T-helper 2 cell treated with Interferon-gamma antibody and Interleukin-4, amounts not matched to agents 5 μg/mL and 100 μg/mL, for 36 hours (primary cell): ENCODE results near the gene ZNF497.
"Not testable (repeated sequence)": the region's sequence is repeated elsewhere in the genome, so short reads cannot be mapped to it uniquely, and the experiment has no call there.

Source experiments
- DNase-seq: peaks from one replicate; pipeline ENCODE4 v3.0.0; 2021; ENCODE audit warnings: low spot score
- H3K27ac Mint-ChIP-seq: one replicate; pipeline ENCODE4 v1.8.0; 2021; ENCODE audit warnings: mild to moderate bottlenecking, mixed read lengths
- H3K27me3 Mint-ChIP-seq: one replicate; pipeline ENCODE4 v1.8.0; 2021; ENCODE audit warnings: low read depth, mixed read lengths
- H3K36me3 Mint-ChIP-seq: one replicate; pipeline ENCODE4 v1.8.0; 2021; ENCODE audit warnings: low read depth, mixed read lengths
- H3K4me1 Mint-ChIP-seq: one replicate; pipeline ENCODE4 v1.8.0; 2021; ENCODE audit warnings: low read depth, mixed read lengths
- H3K4me3 Mint-ChIP-seq: one replicate; pipeline ENCODE4 v1.8.0; 2022; ENCODE audit warnings: mild to moderate bottlenecking, moderate library complexity, mixed read lengths
- H3K9me3 Mint-ChIP-seq: one replicate; pipeline ENCODE4 v1.8.0; 2021; ENCODE audit warnings: mixed read lengths

The ZNF497 gene

DNA sequence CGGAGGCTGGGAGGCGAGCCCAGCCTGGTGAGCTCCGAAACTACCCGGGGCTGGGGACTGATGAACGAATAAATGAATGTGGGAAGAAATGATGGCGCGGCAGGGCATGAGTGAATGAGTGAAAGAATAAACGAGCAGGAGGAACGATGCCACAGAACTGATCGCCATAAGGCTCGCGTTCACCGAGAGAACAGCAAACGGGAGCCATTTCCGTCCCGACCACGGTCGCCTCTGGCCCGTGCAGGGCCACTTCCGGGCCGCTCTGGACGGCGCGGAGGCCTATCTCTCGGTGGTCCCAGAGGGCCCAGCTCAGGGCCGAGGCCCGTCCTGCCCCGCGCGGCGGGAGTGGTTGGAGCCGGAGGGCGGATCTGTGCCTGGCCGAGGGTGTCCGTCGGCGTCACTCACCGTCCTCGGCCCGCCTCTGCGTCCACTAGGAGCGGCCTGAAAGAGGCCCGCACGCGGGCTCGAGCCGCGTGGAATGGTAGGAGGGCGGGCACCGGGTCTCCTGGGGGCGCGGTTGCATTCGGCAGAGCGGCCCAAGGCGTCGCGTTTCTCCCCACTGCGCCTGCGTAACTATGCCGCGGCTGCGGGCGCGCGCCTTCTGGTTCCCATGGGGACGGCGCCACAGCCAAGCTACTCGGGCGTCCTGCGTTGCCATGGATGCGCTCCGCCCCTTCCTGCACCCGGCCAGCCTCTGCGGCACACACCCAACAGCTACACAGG, at the start of gene ZNF497:
TSS of gene ZNF497 (minus strand) at position 480 of the 723 bp plus-strand sequence. CDS start 5,116 bp downstream, outside the sequence.
- H3K4me3 Mint-ChIP-seq: peak within 1 kb of the TSS; percentile 86
- peaks cover 11% of the 10 kb centered on the region for H3K4me1 Mint-ChIP-seq

DNA sequence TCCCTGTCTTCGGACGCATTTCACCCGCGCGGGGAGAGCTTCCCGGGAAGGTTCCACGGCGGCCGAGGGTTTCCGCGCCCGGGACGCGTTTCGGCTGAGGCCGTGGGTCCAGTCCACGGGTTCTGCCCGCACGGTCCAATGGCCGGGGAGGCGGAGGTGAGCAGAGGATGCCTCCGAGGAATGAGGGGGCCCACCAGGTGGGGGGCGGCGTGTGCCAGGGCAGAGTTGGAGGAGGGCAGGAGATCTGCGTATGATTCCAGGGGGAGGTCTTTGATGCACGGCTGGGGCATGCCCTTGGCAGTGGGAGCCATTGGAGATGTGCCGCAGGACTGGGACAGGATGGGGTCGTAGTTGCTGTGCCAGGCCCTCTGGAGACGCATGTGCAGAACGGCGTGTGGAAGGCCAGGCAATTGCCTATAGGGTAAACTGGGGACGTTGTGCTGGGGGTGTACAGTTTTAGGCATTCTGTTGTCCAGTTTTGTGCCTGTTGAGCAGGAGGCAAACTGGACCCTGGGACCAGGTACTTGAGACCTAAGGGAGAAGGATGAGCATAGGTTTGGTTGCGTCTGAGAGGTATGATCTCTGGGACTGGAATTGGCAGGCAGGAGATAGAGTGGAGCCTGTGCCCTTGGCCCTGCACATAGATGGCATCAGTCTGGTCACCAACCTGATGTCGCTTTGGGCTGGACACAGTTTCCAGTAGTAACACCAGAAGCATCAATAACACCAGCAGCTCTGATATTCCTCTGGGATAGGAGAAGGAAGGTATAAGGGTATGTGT, 46.6 kb upstream of the ZNF497 start:
- peak overlapping the region; percentile 95 for H3K4me3 Mint-ChIP-seq
- no peaks in the 10 kb centered on the region for H3K9me3 Mint-ChIP-seq
- H3K4me1 Mint-ChIP-seq: peaks cover 21% of the 10 kb centered on the region
- peaks cover 5% of the 10 kb centered on the region for H3K36me3 Mint-ChIP-seq
- H3K27me3 Mint-ChIP-seq: no peaks in the 10 kb centered on the region
- H3K27ac Mint-ChIP-seq: peak overlapping the region; percentile 26
- no peak for DNase-seq

More for the DNA sequence above, at the start of gene ZNF497:
- Mint-ChIP-seq H3K9me3 (no peaks in the 10 kb centered on the region), H3K36me3 (no peaks in the 10 kb centered on the region), H3K27ac (peak within 1 kb of the TSS; percentile 91), H3K27me3 (no peaks in the 10 kb centered on the region)
- peak; percentile 96 for DNase-seq

- H3K9me3 Mint-ChIP-seq: no peaks in the 10 kb centered on the region
- peaks cover 21% of the 10 kb centered on the region for H3K4me1 Mint-ChIP-seq
- H3K36me3 Mint-ChIP-seq: peaks cover 5% of the 10 kb centered on the region
Observed at GRCh38 chr19:58408152-58409009, 45.8 kb upstream of the ZNF497 start, which contains the start of gene ZNF584. TSS of gene ZNF584 (plus strand) at chr19:58408649. CDS start at chr19:58409148, 499 bp downstream.

GRCh38 chr19:58407658-58408151, 45.2 kb upstream of the ZNF497 start:
- peak overlapping the region; percentile 65 for H3K27ac Mint-ChIP-seq

More at GRCh38 chr19:58408152-58409009, 45.8 kb upstream of the ZNF497 start, which contains the start of gene ZNF584:
- Mint-ChIP-seq H3K4me3 (peak within 1 kb of the TSS; percentile 95), H3K27me3 (no peaks in the 10 kb centered on the region), H3K27ac (peak within 1 kb of the TSS; percentile 92)
- peak; percentile 91 for DNase-seq

GRCh38 chr19:58406818-58407657, 44.5 kb upstream of the ZNF497 start:
- H3K4me1 Mint-ChIP-seq: peaks cover 23% of the 10 kb centered on the region
- DNase-seq: no peak
- H3K27ac Mint-ChIP-seq: peak overlapping the region; percentile 80

More at GRCh38 chr19:58407658-58408151, 45.2 kb upstream of the ZNF497 start:
- Mint-ChIP-seq H3K27me3 (no peaks in the 10 kb centered on the region), H3K9me3 (no peaks in the 10 kb centered on the region), H3K4me3 (peak overlapping the region; percentile 95), H3K36me3 (peaks cover 3% of the 10 kb centered on the region), H3K4me1 (peaks cover 21% of the 10 kb centered on the region)
- DNase-seq: no peak

DNA sequence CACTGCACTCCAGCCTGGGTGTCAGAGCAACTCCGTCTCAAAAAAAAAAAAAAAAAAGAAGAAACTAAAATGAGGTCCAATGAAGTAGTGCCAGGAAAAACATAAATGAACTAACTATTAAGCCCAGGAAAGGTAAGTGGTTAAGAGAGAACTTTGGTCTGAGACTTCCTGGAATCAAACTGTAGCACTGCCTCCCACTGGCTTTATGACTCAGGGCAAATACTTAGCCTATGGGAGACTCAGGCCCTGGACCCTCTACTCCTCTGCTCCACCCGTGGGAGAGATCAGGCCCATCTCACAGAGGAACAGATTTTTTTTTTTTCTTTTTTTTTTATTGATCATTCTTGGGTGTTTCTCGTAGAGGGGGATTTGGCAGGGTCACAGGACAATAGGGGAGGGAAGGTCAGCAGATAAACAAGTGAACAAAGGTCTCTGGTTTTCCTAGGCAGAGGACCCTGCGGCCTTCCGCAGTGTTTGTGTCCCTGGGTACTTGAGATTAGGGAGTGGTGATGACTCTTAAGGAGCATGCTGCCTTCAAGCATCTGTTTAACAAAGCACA, 41.4 kb upstream of the ZNF497 start:
- H3K27me3 Mint-ChIP-seq, DNase-seq, H3K27ac Mint-ChIP-seq, H3K9me3 Mint-ChIP-seq, H3K4me3 Mint-ChIP-seq, H3K36me3 Mint-ChIP-seq: not testable (repeated sequence)
- peaks cover 24% of the 10 kb centered on the region for H3K4me1 Mint-ChIP-seq

More at GRCh38 chr19:58406818-58407657, 44.5 kb upstream of the ZNF497 start:
- Mint-ChIP-seq H3K9me3 (no peaks in the 10 kb centered on the region), H3K36me3 (peaks cover 2% of the 10 kb centered on the region), H3K27me3 (no peaks in the 10 kb centered on the region), H3K4me3 (peak overlapping the region; percentile 95)

- no peaks in the 10 kb centered on the region for H3K27me3 Mint-ChIP-seq
- H3K4me1 Mint-ChIP-seq: peaks cover 16% of the 10 kb centered on the region
- no peaks in the 10 kb centered on the region for H3K36me3 Mint-ChIP-seq
- DNase-seq: no peak
- H3K27ac Mint-ChIP-seq: no peak overlapping the region
- peak overlapping the region; percentile 88 for H3K4me3 Mint-ChIP-seq
- H3K9me3 Mint-ChIP-seq: no peaks in the 10 kb centered on the region
Observed at GRCh38 chr19:58401840-58402421, 39.4 kb upstream of the ZNF497 start.

- H3K4me3 Mint-ChIP-seq: peak overlapping the region; percentile 88
- peaks cover 13% of the 10 kb centered on the region for H3K4me1 Mint-ChIP-seq
- DNase-seq: peak; percentile 99
- peak overlapping the region; percentile 92 for H3K27ac Mint-ChIP-seq
- no peaks in the 10 kb centered on the region for H3K9me3 Mint-ChIP-seq
- H3K27me3 Mint-ChIP-seq: no peaks in the 10 kb centered on the region
- H3K36me3 Mint-ChIP-seq: no peaks in the 10 kb centered on the region
Observed at GRCh38 chr19:58400916-58401839, 38.6 kb upstream of the ZNF497 start.

GRCh38 chr19:58400316-58400915, 37.9 kb upstream of the ZNF497 start:
- no peaks in the 10 kb centered on the region for H3K9me3 Mint-ChIP-seq
- no peak for DNase-seq
- peak overlapping the region; percentile 92 for H3K27ac Mint-ChIP-seq
- H3K4me1 Mint-ChIP-seq: peaks cover 15% of the 10 kb centered on the region
- peaks cover 3% of the 10 kb centered on the region for H3K36me3 Mint-ChIP-seq
- H3K27me3 Mint-ChIP-seq: no peaks in the 10 kb centered on the region
- peak overlapping the region; percentile 88 for H3K4me3 Mint-ChIP-seq

GRCh38 chr19:58399903-58400302, 37.4 kb upstream of the ZNF497 start:
- DNase-seq: no peak
- Mint-ChIP-seq H3K27me3 (no peaks in the 10 kb centered on the region), H3K9me3 (no peaks in the 10 kb centered on the region), H3K4me3 (peak overlapping the region; percentile 35), H3K4me1 (peaks cover 15% of the 10 kb centered on the region), H3K36me3 (peaks cover 3% of the 10 kb centered on the region), H3K27ac (no peak overlapping the region)

- H3K27ac Mint-ChIP-seq: no peak overlapping the region
- no peaks in the 10 kb centered on the region for H3K9me3 Mint-ChIP-seq
- no peak overlapping the region for H3K4me3 Mint-ChIP-seq
- H3K27me3 Mint-ChIP-seq: no peaks in the 10 kb centered on the region
- peaks cover 17% of the 10 kb centered on the region for H3K36me3 Mint-ChIP-seq
- no peak for DNase-seq
- H3K4me1 Mint-ChIP-seq: peaks cover 15% of the 10 kb centered on the region
Observed at GRCh38 chr19:58398545-58398944, 36.0 kb upstream of the ZNF497 start.
